H9 (cell line): ENCODE measurements around the gene LNX2. TPM values are rescaled to one million over a fixed set of nuclear protein-coding genes. Genes with fewer than 3 reads are reported as not detected.

Experiments
- DNase-seq: peaks from one replicate; pipeline ENCODE4 v3.0.0-alpha.2; 2017
- H2AFZ ChIP-seq: one replicate; pipeline ENCODE4 v1.6.1; 2013; ENCODE audit warnings: mild to moderate bottlenecking, low read length, control low read depth, moderate library complexity
- H2AK5ac ChIP-seq: 2 replicates; pipeline ENCODE4 v1.6.1; 2013; ENCODE audit warnings: low read length, control low read depth, mixed read lengths; ENCODE audit not compliant: insufficient read length
- H2BK120ac ChIP-seq: one replicate; pipeline ENCODE4 v1.6.1; 2013; ENCODE audit warnings: low read depth, mild to moderate bottlenecking, low read length, control low read depth, inconsistent platforms; ENCODE audit not compliant: poor library complexity, severe bottlenecking
- H2BK12ac ChIP-seq: 2 replicates; pipeline ENCODE4 v1.6.1; 2013; ENCODE audit warnings: low read length, control low read depth, mixed read lengths, low read depth; ENCODE audit not compliant: insufficient read length
- H2BK15ac ChIP-seq: 2 replicates; pipeline ENCODE4 v1.6.1; 2013; ENCODE audit warnings: low read depth, low read length, control low read depth
- H2BK20ac ChIP-seq: one replicate; pipeline ENCODE4 v1.6.1; 2013; ENCODE audit warnings: low read depth, mild to moderate bottlenecking, low read length, control low read depth, inconsistent platforms; ENCODE audit not compliant: poor library complexity, severe bottlenecking
- H2BK5ac ChIP-seq: 2 replicates; pipeline ENCODE4 v1.6.1; 2013; ENCODE audit warnings: low read length, control low read depth, mixed read lengths; ENCODE audit not compliant: insufficient read length
- H3K14ac ChIP-seq: 2 replicates; pipeline ENCODE4 v1.6.1; 2013; ENCODE audit warnings: low read length, control low read depth; ENCODE audit not compliant: insufficient read depth
- H3K18ac ChIP-seq: 2 replicates; pipeline ENCODE4 v1.6.1; 2013; ENCODE audit warnings: low read depth, mild to moderate bottlenecking, mixed read lengths, low read length, control low read depth; ENCODE audit not compliant: insufficient read length
- H3K23ac ChIP-seq: 2 replicates; pipeline ENCODE4 v1.6.1; 2013; ENCODE audit warnings: low read length, control low read depth, mixed read lengths, low read depth; ENCODE audit not compliant: insufficient read length
- H3K23me2 ChIP-seq: 2 replicates; pipeline ENCODE4 v1.6.1; 2013; ENCODE audit warnings: low read depth, mild to moderate bottlenecking, mixed read lengths, low read length, control low read depth; ENCODE audit not compliant: insufficient read length, poor library complexity, severe bottlenecking
- H3K27ac ChIP-seq: 2 replicates; pipeline ENCODE4 v1.5.1; 2013; ENCODE audit warnings: low read length, control low read depth, mixed read lengths, low read depth; ENCODE audit not compliant: insufficient read length
- H3K27me3 ChIP-seq: 2 replicates; pipeline ENCODE4 v1.6.1; 2013; ENCODE audit warnings: low read length, control low read depth, inconsistent platforms; ENCODE audit not compliant: insufficient read depth
- H3K4ac ChIP-seq: 2 replicates; pipeline ENCODE4 v1.6.1; 2013; ENCODE audit warnings: low read depth, mild to moderate bottlenecking, control low read depth, inconsistent platforms, low read length, moderate library complexity
- H3K4me1 ChIP-seq: 2 replicates; pipeline ENCODE4 v1.6.1; 2013; ENCODE audit warnings: low read length, control low read depth, inconsistent platforms; ENCODE audit not compliant: insufficient read depth
- H3K4me2 ChIP-seq: 2 replicates; pipeline ENCODE4 v1.6.1; 2013; ENCODE audit warnings: low read length, control low read depth, mixed read lengths; ENCODE audit not compliant: insufficient read length, insufficient read depth
- H3K56ac ChIP-seq: 2 replicates; pipeline ENCODE4 v1.6.1; 2013; ENCODE audit warnings: low read depth, mild to moderate bottlenecking, mixed read lengths, low read length, control low read depth; ENCODE audit not compliant: insufficient read length
- H3K79me1 ChIP-seq: 2 replicates; pipeline ENCODE4 v1.6.1; 2013; ENCODE audit warnings: low read depth, mild to moderate bottlenecking, moderate library complexity, low read length, control low read depth, inconsistent platforms; ENCODE audit not compliant: insufficient read depth, poor library complexity, severe bottlenecking
- H3K79me2 ChIP-seq: 2 replicates; pipeline ENCODE4 v1.6.1; 2013; ENCODE audit warnings: low read length, control low read depth, inconsistent platforms; ENCODE audit not compliant: insufficient read depth
- H3K9ac ChIP-seq: 2 replicates; pipeline ENCODE4 v1.6.1; 2013; ENCODE audit warnings: low read length, control low read depth, mixed read lengths; ENCODE audit not compliant: insufficient read length; ENCODE audit errors: extremely low read depth
- H3K9me3 ChIP-seq: one replicate; pipeline ENCODE4 v1.6.1; 2013; ENCODE audit warnings: low read depth, low read length, inconsistent platforms; ENCODE audit not compliant: control insufficient read depth
- H3T11ph ChIP-seq: one replicate; pipeline ENCODE4 v1.6.1; 2013; ENCODE audit warnings: mild to moderate bottlenecking, low read length, control low read depth, inconsistent platforms
- H4K20me1 ChIP-seq: one replicate; pipeline ENCODE4 v1.6.1; 2013; ENCODE audit not compliant: control insufficient read depth, insufficient read length, insufficient read depth
- H4K5ac ChIP-seq: 2 replicates; pipeline ENCODE4 v1.6.1; 2013; ENCODE audit warnings: low read depth, mild to moderate bottlenecking, mixed read lengths, low read length, control low read depth; ENCODE audit not compliant: insufficient read length
- H4K8ac ChIP-seq: replicated peaks from 2 replicates; pipeline ENCODE4 v1.6.1; 2013; ENCODE audit warnings: low read length, control low read depth, mixed read lengths, low read depth; ENCODE audit not compliant: insufficient read length
- H4K91ac ChIP-seq: 2 replicates; pipeline ENCODE4 v1.6.1; 2013; ENCODE audit warnings: low read depth, mild to moderate bottlenecking, moderate library complexity, mixed read lengths, low read length, control low read depth; ENCODE audit not compliant: insufficient read length
- H3K27ac Mint-ChIP-seq, 3 experiments: 2 replicates in 2 of 3; 3 replicates in 1 of 3; pipeline ENCODE4 v1.8.0; 2020 to 2021; ENCODE audit warnings: mixed read lengths in 3 of 3, mild to moderate bottlenecking in 1 of 3, moderate library complexity in 1 of 3
- H3K27me3 Mint-ChIP-seq: 2 replicates; pipeline ENCODE4 v1.8.0; 2021; ENCODE audit warnings: low read depth, mild to moderate bottlenecking, moderate library complexity, mixed read lengths
- H3K36me3 Mint-ChIP-seq, 3 experiments: 2 replicates in 2 of 3; 3 replicates in 1 of 3; pipeline ENCODE4 v1.8.0; 2020 to 2021; ENCODE audit warnings: low read depth in 3 of 3, mixed read lengths in 3 of 3; ENCODE audit not compliant: insufficient read depth in 1 of 3
- H3K4me1 Mint-ChIP-seq, 2 experiments: 2 replicates each; pipeline ENCODE4 v1.8.0; 2020; ENCODE audit warnings: mixed read lengths in 2 of 2
- H3K4me3 Mint-ChIP-seq, 2 experiments: 2 replicates in 1 of 2; 3 replicates in 1 of 2; pipeline ENCODE4 v1.8.0; 2020 to 2021; ENCODE audit warnings: mild to moderate bottlenecking in 2 of 2, mixed read lengths in 2 of 2, moderate library complexity in 1 of 2
- H3K9me3 Mint-ChIP-seq, 2 experiments: 2 replicates in 1 of 2; 3 replicates in 1 of 2; pipeline ENCODE4 v1.8.0; 2020; ENCODE audit warnings: mild to moderate bottlenecking in 2 of 2, mixed read lengths in 2 of 2, moderate library complexity in 1 of 2
- CTCF ChIP-seq: fragments of 200-600 bp; sonication (generic); conservative IDR thresholded peaks from 3 replicates; pipeline ENCODE4 v1.8.0; 2021; ENCODE audit warnings: antibody characterized with exemption, mild to moderate bottlenecking
- total RNA-seq: library from RNA; stranded (reverse); gene quantifications from 2 replicates; pipeline ENCODE4 v1.2.1, GENCODE V29; 2021

The LNX2 gene
- total RNA-seq, 1 experiment from 2014 or later = 12.4 TPM

- Histone ChIP-seq H3K79me1 (no peaks in the 10 kb centered on the region), H3K18ac (no peak overlapping the region), H3K9ac (no peak overlapping the region), H4K91ac (no peak overlapping the region), H3K79me2 (no peaks in the 10 kb centered on the region), H3K27ac (no peak overlapping the region), H2BK20ac (no peak overlapping the region), H4K8ac (no peak overlapping the region), H2BK12ac (no peak overlapping the region), H2BK5ac (no peak overlapping the region), H2BK120ac (no peak overlapping the region), H3K4me1 (no peaks in the 10 kb centered on the region), H3K4me2 (no peak overlapping the region), H4K20me1 (no peaks in the 10 kb centered on the region), H2BK15ac (no peak overlapping the region), H2AK5ac (no peak overlapping the region), H3K23me2 (no peaks in the 10 kb centered on the region), H3K27me3 (no peaks in the 10 kb centered on the region), H2AFZ (no peak overlapping the region), H3K56ac (no peak overlapping the region), H3K4ac (no peak overlapping the region), H3K14ac (no peak overlapping the region), H3K9me3 (no peaks in the 10 kb centered on the region), H3T11ph (no peak overlapping the region), H3K23ac (no peak overlapping the region), H4K5ac (no peak overlapping the region)
- H3K4me1 Mint-ChIP-seq = peaks cover 10 to 19% of the 10 kb centered on the region in 2 experiments; a peak in 3 of 4 replicates
- H3K4me3 Mint-ChIP-seq = no peak overlapping the region
- no peak for TF ChIP-seq CTCF
- no peaks in the 10 kb centered on the region for H3K9me3 Mint-ChIP-seq
- H3K36me3 Mint-ChIP-seq = peaks cover 3 to 5% (median 5%) of the 10 kb centered on the region in 3 experiments; a peak in 6 of 7 replicates
- DNase-seq = no peak
- peak overlapping the region in 1 of 3 experiments; percentile 8; a peak in 1 of 7 replicates for H3K27ac Mint-ChIP-seq
- no peaks in the 10 kb centered on the region for H3K27me3 Mint-ChIP-seq
Observed at GRCh38 chr13:27661017-27661416, 40.7 kb upstream of the LNX2 start.
